Esophagus muscularis mucosa (tissue), 4 donors: Measurements from ENCODE around the gene FHOD1.

Experiments used
- EP300 ChIP-seq: sonication (generic); formaldehyde crosslinking; IDR thresholded peaks from one replicate; pipeline ENCODE4 v1.6.1; 2017; ENCODE audit warnings: antibody characterized with exemption
- POLR2A ChIP-seq: fragments of 450-650 bp; IDR thresholded peaks from one replicate; pipeline ENCODE4 v1.6.1; 2017; ENCODE audit warnings: antibody characterized with exemption, moderate library complexity, mild to moderate bottlenecking, low read depth
- POLR2AphosphoS5 ChIP-seq, 2 donors: sonication (generic); formaldehyde crosslinking; IDR thresholded peaks; one replicate each; pipeline ENCODE4 v1.6.1; 2017; ENCODE audit warnings: antibody characterized with exemption in 2 of 2
- TF ChIP-seq, protein P1 (sequence below), 3 experiments: fragments of 200-600 bp in 2 of 3; fragments of 450-650 bp in 1 of 3; sonication (generic) in 2 of 3; IDR thresholded peaks; one replicate each; pipeline ENCODE4 v1.5.1; 2017 to 2019; ENCODE audit warnings: antibody characterized with exemption in 3 of 3, mild to moderate bottlenecking in 2 of 3, moderate library complexity in 1 of 3

DNA sequence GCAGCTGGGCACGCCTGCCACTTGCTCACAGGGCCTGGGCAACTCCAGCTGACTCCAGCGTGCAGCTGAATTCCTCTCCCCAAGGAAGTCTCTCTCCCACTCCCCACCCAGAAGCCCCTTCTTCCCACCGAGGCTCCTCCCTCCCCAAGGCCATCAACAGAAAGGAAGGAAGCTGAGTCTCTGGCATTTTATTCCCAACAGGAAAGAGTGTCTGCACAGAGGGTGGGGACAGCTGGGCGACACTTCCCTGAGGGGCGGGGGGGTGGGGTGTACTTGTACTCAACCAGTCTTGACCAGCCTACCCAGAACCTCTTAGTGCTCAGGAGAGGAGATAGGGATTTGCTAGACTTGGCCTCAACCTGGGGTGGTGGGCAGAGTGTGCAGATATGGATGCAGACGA lies 57.2 kb downstream of the FHOD1 start, which contains the start of gene EXOC3L1:
- TF ChIP-seq POLR2AphosphoS5 (IDR thresholded peaks at IDR 0.05) (no peak), POLR2A (no peak), EP300 (no peak)
- TF ChIP-seq, protein P1, sequence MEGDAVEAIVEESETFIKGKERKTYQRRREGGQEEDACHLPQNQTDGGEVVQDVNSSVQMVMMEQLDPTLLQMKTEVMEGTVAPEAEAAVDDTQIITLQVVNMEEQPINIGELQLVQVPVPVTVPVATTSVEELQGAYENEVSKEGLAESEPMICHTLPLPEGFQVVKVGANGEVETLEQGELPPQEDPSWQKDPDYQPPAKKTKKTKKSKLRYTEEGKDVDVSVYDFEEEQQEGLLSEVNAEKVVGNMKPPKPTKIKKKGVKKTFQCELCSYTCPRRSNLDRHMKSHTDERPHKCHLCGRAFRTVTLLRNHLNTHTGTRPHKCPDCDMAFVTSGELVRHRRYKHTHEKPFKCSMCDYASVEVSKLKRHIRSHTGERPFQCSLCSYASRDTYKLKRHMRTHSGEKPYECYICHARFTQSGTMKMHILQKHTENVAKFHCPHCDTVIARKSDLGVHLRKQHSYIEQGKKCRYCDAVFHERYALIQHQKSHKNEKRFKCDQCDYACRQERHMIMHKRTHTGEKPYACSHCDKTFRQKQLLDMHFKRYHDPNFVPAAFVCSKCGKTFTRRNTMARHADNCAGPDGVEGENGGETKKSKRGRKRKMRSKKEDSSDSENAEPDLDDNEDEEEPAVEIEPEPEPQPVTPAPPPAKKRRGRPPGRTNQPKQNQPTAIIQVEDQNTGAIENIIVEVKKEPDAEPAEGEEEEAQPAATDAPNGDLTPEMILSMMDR (IDR thresholded peaks at IDR 0.05), result no peak
